ENCODE results near the gene EIF3I. TPM values are rescaled to one million over a fixed set of nuclear protein-coding genes. Genes with fewer than 3 reads are reported as not detected.

Gene EIF3I
- total and polyA plus RNA-seq, 10 of the 15 experiments (the other 5 are each of a cell fraction or from before 2014, with no cell fraction given) = 208 to 606 (median 352) TPM

- TF ChIP-seq, protein P1, sequence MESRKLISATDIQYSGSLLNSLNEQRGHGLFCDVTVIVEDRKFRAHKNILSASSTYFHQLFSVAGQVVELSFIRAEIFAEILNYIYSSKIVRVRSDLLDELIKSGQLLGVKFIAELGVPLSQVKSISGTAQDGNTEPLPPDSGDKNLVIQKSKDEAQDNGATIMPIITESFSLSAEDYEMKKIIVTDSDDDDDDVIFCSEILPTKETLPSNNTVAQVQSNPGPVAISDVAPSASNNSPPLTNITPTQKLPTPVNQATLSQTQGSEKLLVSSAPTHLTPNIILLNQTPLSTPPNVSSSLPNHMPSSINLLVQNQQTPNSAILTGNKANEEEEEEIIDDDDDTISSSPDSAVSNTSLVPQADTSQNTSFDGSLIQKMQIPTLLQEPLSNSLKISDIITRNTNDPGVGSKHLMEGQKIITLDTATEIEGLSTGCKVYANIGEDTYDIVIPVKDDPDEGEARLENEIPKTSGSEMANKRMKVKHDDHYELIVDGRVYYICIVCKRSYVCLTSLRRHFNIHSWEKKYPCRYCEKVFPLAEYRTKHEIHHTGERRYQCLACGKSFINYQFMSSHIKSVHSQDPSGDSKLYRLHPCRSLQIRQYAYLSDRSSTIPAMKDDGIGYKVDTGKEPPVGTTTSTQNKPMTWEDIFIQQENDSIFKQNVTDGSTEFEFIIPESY (IDR thresholded peaks at IDR 0.05) = no peak
- TF ChIP-seq WRNIP1 (IDR thresholded peaks at IDR 0.05; ENCODE audit: borderline replicate concordance, low read depth, low read length) (no peak), MEF2B (IDR thresholded peaks at IDR 0.05; ENCODE audit: partially characterized antibody, poor library complexity, severe bottlenecking) (no peak), NFYB (IDR thresholded peaks at IDR 0.05; ENCODE audit: insufficient read depth, low read depth, low read length) (no peak), CBFB (IDR thresholded peaks at IDR 0.05; ENCODE audit: low read depth) (no peak), RB1 (IDR thresholded peaks at IDR 0.05; ENCODE audit: borderline replicate concordance) (no peak), NKRF (conservative IDR thresholded peaks at IDR 0.05) (no peak; the same call in 1 of the 2 replicates), PAX5 (IDR thresholded peaks at IDR 0.05; ENCODE audit: borderline replicate concordance, low read depth, low read length) (no peak), RUNX3 (IDR thresholded peaks at IDR 0.05; ENCODE audit: low read length) (no peak), SMAD1 (IDR thresholded peaks at IDR 0.05; ENCODE audit: low read depth, partially characterized antibody) (no peak), SPI1 (IDR thresholded peaks at IDR 0.05; ENCODE audit: borderline replicate concordance, insufficient read depth, low read depth, low read length) (0 out of 2 replicates have a peak, but pooled peaks have one; percentile 33), SREBF1 (IDR thresholded peaks at IDR 0.05; ENCODE audit: low read length) (no peak), SIN3A (IDR thresholded peaks at IDR 0.05; ENCODE audit: low read depth, low read length) (0 out of 2 replicates have a peak, but pooled peaks have one; percentile 58), BRCA1 (IDR thresholded peaks at IDR 0.05; ENCODE audit: low read depth, low read length) (no peak), SRF (IDR thresholded peaks at IDR 0.05; ENCODE audit: low read depth in 2 of 2, low read length in 2 of 2) (no peak), SIX5 (IDR thresholded peaks at IDR 0.05; ENCODE audit: low read depth, low read length, severe bottlenecking) (no peak), MXI1 (IDR thresholded peaks at IDR 0.05; ENCODE audit: low read depth, low read length) (no peak), MTA2 (IDR thresholded peaks at IDR 0.05; ENCODE audit: low read depth) (no peak), NFYA (IDR thresholded peaks at IDR 0.05; ENCODE audit: borderline replicate concordance, low read depth, low read length) (no peak)
- TF ChIP-seq, protein P2, sequence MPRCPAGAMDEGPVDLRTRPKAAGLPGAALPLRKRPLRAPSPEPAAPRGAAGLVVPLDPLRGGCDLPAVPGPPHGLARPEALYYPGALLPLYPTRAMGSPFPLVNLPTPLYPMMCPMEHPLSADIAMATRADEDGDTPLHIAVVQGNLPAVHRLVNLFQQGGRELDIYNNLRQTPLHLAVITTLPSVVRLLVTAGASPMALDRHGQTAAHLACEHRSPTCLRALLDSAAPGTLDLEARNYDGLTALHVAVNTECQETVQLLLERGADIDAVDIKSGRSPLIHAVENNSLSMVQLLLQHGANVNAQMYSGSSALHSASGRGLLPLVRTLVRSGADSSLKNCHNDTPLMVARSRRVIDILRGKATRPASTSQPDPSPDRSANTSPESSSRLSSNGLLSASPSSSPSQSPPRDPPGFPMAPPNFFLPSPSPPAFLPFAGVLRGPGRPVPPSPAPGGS (IDR thresholded peaks at IDR 0.05; ENCODE audit: borderline replicate concordance, insufficient read depth, low read depth, low read length, poor library complexity, severe bottlenecking) = no peak
- TF ChIP-seq, protein P3, sequence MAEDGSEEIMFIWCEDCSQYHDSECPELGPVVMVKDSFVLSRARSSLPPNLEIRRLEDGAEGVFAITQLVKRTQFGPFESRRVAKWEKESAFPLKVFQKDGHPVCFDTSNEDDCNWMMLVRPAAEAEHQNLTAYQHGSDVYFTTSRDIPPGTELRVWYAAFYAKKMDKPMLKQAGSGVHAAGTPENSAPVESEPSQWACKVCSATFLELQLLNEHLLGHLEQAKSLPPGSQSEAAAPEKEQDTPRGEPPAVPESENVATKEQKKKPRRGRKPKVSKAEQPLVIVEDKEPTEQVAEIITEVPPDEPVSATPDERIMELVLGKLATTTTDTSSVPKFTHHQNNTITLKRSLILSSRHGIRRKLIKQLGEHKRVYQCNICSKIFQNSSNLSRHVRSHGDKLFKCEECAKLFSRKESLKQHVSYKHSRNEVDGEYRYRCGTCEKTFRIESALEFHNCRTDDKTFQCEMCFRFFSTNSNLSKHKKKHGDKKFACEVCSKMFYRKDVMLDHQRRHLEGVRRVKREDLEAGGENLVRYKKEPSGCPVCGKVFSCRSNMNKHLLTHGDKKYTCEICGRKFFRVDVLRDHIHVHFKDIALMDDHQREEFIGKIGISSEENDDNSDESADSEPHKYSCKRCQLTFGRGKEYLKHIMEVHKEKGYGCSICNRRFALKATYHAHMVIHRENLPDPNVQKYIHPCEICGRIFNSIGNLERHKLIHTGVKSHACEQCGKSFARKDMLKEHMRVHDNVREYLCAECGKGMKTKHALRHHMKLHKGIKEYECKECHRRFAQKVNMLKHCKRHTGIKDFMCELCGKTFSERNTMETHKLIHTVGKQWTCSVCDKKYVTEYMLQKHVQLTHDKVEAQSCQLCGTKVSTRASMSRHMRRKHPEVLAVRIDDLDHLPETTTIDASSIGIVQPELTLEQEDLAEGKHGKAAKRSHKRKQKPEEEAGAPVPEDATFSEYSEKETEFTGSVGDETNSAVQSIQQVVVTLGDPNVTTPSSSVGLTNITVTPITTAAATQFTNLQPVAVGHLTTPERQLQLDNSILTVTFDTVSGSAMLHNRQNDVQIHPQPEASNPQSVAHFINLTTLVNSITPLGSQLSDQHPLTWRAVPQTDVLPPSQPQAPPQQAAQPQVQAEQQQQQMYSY (CRISPR knock-in tag; IDR thresholded peaks at IDR 0.05) = no peak
Observed at GRCh38 chr1:32240140-32240951, 18.1 kb downstream of the EIF3I start (continued).

Measured in GM12878 (cell line).